ENCODE measurements around the gene NUP50.
A peak's percentile ranks its signal among the peaks of the same experiment; 100 is the strongest.

NUP50 gene

DNA sequence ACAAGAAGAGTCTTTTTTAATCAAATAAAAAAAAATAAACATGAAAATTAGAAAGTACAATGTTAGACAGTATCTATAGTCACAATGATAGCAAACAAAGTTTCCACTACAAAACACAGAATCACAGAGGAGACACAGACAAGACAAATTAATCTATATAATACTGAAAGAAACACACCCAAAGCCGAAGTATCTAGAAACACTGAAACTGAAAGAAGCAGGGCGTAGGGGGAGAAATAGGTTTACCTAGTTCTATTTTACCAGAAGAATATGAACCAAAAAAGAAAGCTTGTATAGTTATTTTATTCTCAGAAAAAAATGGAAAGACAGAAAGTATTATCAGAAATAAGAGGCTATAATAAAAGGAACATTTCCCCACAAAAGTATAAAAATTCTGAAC lies 27.1 kb upstream of the NUP50 start:
- peaks cover 20% of the 10 kb centered on the region for H3K36me3 ChIP-seq
- no peaks in the 10 kb centered on the region for H3K27me3 ChIP-seq
- H3K4me3 ChIP-seq (ENCODE audit: low read depth in 1 of 2, low read length in 1 of 2) = no peak overlapping the region
- H3K27ac ChIP-seq = no peak overlapping the region
- TF ChIP-seq, protein P1, sequence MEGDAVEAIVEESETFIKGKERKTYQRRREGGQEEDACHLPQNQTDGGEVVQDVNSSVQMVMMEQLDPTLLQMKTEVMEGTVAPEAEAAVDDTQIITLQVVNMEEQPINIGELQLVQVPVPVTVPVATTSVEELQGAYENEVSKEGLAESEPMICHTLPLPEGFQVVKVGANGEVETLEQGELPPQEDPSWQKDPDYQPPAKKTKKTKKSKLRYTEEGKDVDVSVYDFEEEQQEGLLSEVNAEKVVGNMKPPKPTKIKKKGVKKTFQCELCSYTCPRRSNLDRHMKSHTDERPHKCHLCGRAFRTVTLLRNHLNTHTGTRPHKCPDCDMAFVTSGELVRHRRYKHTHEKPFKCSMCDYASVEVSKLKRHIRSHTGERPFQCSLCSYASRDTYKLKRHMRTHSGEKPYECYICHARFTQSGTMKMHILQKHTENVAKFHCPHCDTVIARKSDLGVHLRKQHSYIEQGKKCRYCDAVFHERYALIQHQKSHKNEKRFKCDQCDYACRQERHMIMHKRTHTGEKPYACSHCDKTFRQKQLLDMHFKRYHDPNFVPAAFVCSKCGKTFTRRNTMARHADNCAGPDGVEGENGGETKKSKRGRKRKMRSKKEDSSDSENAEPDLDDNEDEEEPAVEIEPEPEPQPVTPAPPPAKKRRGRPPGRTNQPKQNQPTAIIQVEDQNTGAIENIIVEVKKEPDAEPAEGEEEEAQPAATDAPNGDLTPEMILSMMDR (IDR thresholded peaks at IDR 0.05) = no peak
- peaks cover 23 to 30% of the 10 kb centered on the region in 2 experiments for H3K4me1 ChIP-seq (ENCODE audit: control insufficient read depth in 1 of 2, insufficient read depth in 1 of 2, low read depth in 1 of 2, low read length in 1 of 2)
- H3K9me3 ChIP-seq = no peaks in the 10 kb centered on the region

DNA sequence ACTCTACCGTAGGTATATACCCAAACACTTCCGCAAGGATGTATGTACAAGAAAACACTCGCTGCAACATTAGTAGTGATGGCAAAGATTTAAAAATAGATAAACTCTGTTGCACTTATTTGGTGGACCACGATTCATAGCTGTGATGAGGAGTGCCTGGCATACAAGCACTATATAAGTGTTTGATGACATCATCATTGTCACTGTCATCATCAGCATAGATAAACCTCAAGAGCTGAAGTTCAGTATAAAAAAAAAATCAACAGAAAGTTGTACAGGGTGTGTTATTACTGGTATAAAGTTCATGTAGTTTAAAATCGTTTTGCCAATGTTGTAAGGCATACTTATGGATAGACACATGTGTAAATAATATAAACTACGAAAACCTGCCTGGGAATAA lies 24.0 kb upstream of the NUP50 start:
- TF ChIP-seq, protein P1 (IDR thresholded peaks at IDR 0.05) = no peak
- Histone ChIP-seq H3K27me3 (no peaks in the 10 kb centered on the region), H3K4me1 (ENCODE audit: control insufficient read depth in 1 of 2, insufficient read depth in 1 of 2, low read depth in 1 of 2, low read length in 1 of 2) (peaks cover 0 to under 1% of the 10 kb centered on the region in 2 experiments)

DNA sequence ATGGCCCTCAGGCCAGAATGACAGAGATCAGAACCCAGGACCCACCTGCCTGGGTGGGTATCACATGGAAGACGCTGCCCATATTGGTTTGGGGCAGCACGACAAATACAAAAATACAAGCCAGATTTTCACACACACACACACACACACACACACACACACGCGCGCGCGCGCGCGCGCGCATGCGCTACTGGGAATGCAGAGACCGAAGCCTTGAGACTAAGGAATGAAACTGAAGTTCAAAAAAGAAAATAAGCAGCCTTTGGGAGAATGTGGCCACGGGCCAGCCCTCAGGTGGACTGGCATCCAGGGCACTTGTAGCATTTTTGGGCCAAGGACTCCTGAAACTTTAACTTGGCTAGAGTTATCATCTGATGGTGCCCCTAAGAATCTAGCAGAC lies 21.3 kb upstream of the NUP50 start:
- no peak overlapping the region for H3K27ac ChIP-seq

More for the DNA sequence above, 24.0 kb upstream of the NUP50 start:
- Histone ChIP-seq H3K36me3 (peaks cover 8% of the 10 kb centered on the region), H3K27ac (no peak overlapping the region), H3K9me3 (no peaks in the 10 kb centered on the region), H3K4me3 (ENCODE audit: low read depth in 1 of 2, low read length in 1 of 2) (no peak overlapping the region)

GRCh38 chr22:45144916-45145315 lies 18.8 kb upstream of the NUP50 start:
- Histone ChIP-seq H3K36me3 (peaks cover 13% of the 10 kb centered on the region), H3K27me3 (no peaks in the 10 kb centered on the region), H3K27ac (peak overlapping the region; percentile 24), H3K4me3 (ENCODE audit: low read depth in 1 of 2, low read length in 1 of 2) (no peak overlapping the region), H3K4me1 (ENCODE audit: control insufficient read depth in 1 of 2, insufficient read depth in 1 of 2, low read depth in 1 of 2, low read length in 1 of 2) (no peaks in the 10 kb centered on the region), H3K9me3 (no peaks in the 10 kb centered on the region)
- TF ChIP-seq, protein P1 (IDR thresholded peaks at IDR 0.05) = no peak

More for the DNA sequence above, 21.3 kb upstream of the NUP50 start:
- Histone ChIP-seq H3K4me3 (ENCODE audit: low read depth in 1 of 2, low read length in 1 of 2) (no peak overlapping the region), H3K9me3 (no peaks in the 10 kb centered on the region), H3K36me3 (no peaks in the 10 kb centered on the region), H3K27me3 (no peaks in the 10 kb centered on the region), H3K4me1 (ENCODE audit: control insufficient read depth in 1 of 2, insufficient read depth in 1 of 2, low read depth in 1 of 2, low read length in 1 of 2) (no peaks in the 10 kb centered on the region)
- TF ChIP-seq, protein P1 (IDR thresholded peaks at IDR 0.05) = no peak

- peaks cover 17% of the 10 kb centered on the region for H3K36me3 ChIP-seq
- peaks cover 0 to 3% of the 10 kb centered on the region in 2 experiments for H3K4me1 ChIP-seq (ENCODE audit: control insufficient read depth in 1 of 2, insufficient read depth in 1 of 2, low read depth in 1 of 2, low read length in 1 of 2)
- TF ChIP-seq, protein P1 (IDR thresholded peaks at IDR 0.05) = no peak
- H3K27me3 ChIP-seq = no peaks in the 10 kb centered on the region
- no peaks in the 10 kb centered on the region for H3K9me3 ChIP-seq
- no peak overlapping the region for H3K27ac ChIP-seq
- H3K4me3 ChIP-seq (ENCODE audit: low read depth in 1 of 2, low read length in 1 of 2) = no peak overlapping the region
Observed at GRCh38 chr22:45149671-45150070, 14.1 kb upstream of the NUP50 start.

DNA sequence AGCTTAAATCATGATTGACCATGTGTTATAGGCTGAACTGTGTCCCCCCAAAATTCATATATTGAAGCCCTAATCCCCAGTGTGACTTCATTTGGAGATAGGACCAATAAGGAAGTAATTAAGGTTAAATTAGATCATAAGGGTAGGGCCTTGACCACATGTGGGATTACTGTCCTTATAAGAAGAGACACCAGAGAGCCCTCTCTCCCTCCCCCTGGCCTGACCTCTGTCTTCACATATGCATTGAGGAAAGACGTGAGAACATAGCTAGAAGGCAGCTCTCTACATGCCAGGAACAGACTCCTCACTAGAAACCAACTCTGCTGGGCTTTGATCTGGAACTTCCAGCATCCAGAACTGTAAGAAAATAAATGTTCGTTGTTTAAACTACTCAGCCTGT lies 13.6 kb upstream of the NUP50 start:
- TF ChIP-seq, protein P1 (IDR thresholded peaks at IDR 0.05) = no peak
- no peak overlapping the region for H3K4me3 ChIP-seq (ENCODE audit: low read depth in 1 of 2, low read length in 1 of 2)
- peaks cover 3 to 7% of the 10 kb centered on the region in 2 experiments for H3K4me1 ChIP-seq (ENCODE audit: control insufficient read depth in 1 of 2, insufficient read depth in 1 of 2, low read depth in 1 of 2, low read length in 1 of 2)
- no peaks in the 10 kb centered on the region for H3K27me3 ChIP-seq
- peaks cover 17% of the 10 kb centered on the region for H3K36me3 ChIP-seq
- no peak overlapping the region for H3K27ac ChIP-seq
- no peaks in the 10 kb centered on the region for H3K9me3 ChIP-seq
